SK-N-MC (cell line): ENCODE measurements around the gene NR2F2.
A peak's percentile ranks its signal among the peaks of the same experiment; 100 is the strongest.

Source experiments
- DNase-seq: peaks from one replicate; pipeline ENCODE4 v3.0.0-alpha.2; 2011; ENCODE audit warnings: low read depth, low spot score
- H3K27ac ChIP-seq: fragments of 200-600 bp; sonication (generic); 2 replicates; pipeline ENCODE4 v1.5.1; 2016; ENCODE audit warnings: mixed run types
- H3K36me3 ChIP-seq: fragments of 200-600 bp; sonication (generic); 2 replicates; pipeline ENCODE4 v1.6.1; 2017; ENCODE audit warnings: antibody characterized with exemption, low read length, mixed read lengths; ENCODE audit not compliant: insufficient read depth
- H3K4me3 ChIP-seq: fragments of 200-600 bp; sonication (generic); 2 replicates; pipeline ENCODE4 v1.5.1; 2016
- H3K9ac ChIP-seq: fragments of 200-600 bp; sonication (generic); 2 replicates; pipeline ENCODE4 v1.8.0; 2017; ENCODE audit warnings: mixed run types, mixed read lengths; ENCODE audit not compliant: insufficient read length
- H3K9me3 ChIP-seq: fragments of 200-600 bp; sonication (generic); 2 replicates; pipeline ENCODE4 v1.6.1; 2017; ENCODE audit warnings: low read depth, mild to moderate bottlenecking, antibody characterized with exemption, low read length, moderate library complexity, mixed read lengths
- EZH2 ChIP-seq: fragments of 200-600 bp; sonication (generic); IDR thresholded peaks from one replicate; pipeline ENCODE4 v1.6.1; 2017; ENCODE audit warnings: antibody characterized with exemption
- FOXP2 ChIP-seq: optimal IDR thresholded peaks from 2 replicates; pipeline ENCODE3; 2011; ENCODE audit warnings: mild to moderate bottlenecking, moderate library complexity; ENCODE audit not compliant: insufficient read depth; ENCODE audit errors: extremely low read length, control extremely low read depth
- POLR2AphosphoS5 ChIP-seq: IDR thresholded peaks from 2 replicates; pipeline ENCODE4 v1.6.1; 2012; ENCODE audit warnings: mild to moderate bottlenecking, low read depth, low read length, borderline replicate concordance

NR2F2 gene

DNA sequence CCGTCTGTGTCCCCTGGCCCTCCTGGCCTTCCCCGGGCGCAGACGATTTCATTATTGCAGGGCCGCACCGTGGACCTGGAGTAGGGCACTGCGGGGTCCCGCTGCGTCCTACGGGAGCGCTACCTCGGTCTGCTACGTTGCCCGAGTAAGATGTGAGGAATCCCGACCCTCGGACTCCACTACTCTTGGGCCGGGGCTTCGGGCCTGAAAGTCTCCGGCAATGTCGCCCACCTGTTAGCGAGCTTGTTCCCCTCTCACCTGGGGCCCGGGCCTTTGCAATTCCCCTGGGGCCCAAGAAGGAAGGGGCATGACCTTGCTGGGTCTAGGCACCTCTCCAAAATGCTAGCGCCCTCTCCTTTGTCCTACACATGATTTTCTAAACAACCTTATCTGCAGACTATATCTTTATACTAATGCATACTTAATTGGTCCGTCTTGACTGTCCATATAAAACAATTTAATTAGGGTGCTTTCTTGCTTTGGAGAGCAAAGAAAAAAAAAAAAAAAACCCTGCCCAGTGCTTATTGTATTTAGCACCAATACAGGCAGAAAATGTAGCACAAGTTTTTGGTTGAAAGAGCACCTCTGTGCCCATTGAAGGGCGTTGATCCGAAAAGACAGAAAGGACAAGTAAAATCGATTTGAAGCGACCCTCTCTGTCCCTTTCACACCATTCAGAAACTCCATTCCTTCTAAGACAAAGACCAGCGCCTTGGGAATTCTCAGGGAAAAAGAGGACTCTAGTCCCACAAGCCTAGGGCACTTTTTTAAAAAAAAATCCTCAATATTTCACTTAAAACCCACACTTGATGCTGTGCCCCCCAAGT lies 7.0 kb upstream of the NR2F2 start:
- TF ChIP-seq POLR2AphosphoS5 (no peak), FOXP2 (no peak), EZH2 (no peak)

GRCh38 chr15:96324192-96324895 lies 6.2 kb upstream of the NR2F2 start:
- H3K9ac ChIP-seq, result no peak overlapping the region
- H3K4me3 ChIP-seq, result no peak overlapping the region
- no peak for TF ChIP-seq POLR2AphosphoS5
- no peak for TF ChIP-seq EZH2
- TF ChIP-seq FOXP2, result no peak
- DNase-seq, result no peak
- H3K36me3 ChIP-seq, result no peaks in the 10 kb centered on the region
- no peaks in the 10 kb centered on the region for H3K9me3 ChIP-seq
- no peak overlapping the region for H3K27ac ChIP-seq

More for the DNA sequence above, 7.0 kb upstream of the NR2F2 start:
- no peak for DNase-seq
- H3K9ac ChIP-seq, result no peak overlapping the region
- H3K4me3 ChIP-seq, result no peak overlapping the region
- no peaks in the 10 kb centered on the region for H3K9me3 ChIP-seq
- H3K36me3 ChIP-seq, result no peaks in the 10 kb centered on the region
- no peak overlapping the region for H3K27ac ChIP-seq

- peak overlapping the region; percentile 99 for H3K4me3 ChIP-seq
These were observed 5.5 kb upstream of the NR2F2 start for GRCh38 chr15:96324940-96325540.

DNA sequence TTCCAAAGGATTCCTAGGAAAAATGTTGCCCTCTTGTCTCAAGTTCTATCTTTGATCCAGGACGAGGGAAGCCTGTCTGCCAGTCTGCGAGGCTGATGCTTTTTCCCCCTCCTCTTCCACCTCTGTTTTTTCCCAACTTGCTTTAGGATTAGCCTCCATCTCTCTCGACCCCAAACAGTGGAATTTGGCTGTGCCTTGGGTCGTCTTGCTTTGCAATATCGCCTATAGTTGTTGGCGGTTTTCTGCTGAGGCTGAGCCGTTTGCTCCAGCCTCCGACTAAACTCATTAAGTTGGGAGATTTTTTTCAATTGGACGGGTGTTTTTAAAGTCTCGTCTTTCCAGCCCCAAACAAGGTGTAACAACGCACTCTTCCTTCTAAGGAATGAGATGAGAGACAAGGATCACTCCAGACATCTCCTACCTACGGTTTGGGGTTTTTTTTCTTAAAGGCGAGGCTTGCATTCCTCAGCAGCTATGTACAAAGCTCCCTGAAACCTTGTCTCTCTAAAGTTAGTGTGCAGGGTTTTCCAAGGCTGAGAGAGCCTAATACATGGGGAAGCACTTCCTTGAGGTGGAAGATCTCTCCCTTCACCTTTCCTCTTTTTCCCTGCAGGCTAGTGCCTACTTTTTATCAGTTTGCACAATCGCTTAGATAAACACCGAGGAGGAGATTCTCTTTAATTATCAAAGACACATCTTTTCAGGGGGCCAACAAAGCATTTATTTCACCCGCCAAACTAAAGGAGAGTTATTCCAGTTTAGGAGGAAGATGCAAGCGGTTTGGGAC lies 4.8 kb upstream of the NR2F2 start:
- Histone ChIP-seq H3K36me3 (no peaks in the 10 kb centered on the region), H3K27ac (no peak overlapping the region), H3K9ac (peak overlapping the region; percentile 84), H3K9me3 (no peaks in the 10 kb centered on the region), H3K4me3 (peak overlapping the region; percentile 99)
- DNase-seq, result no peak
- TF ChIP-seq EZH2, result no peak
- no peak for TF ChIP-seq FOXP2
- TF ChIP-seq POLR2AphosphoS5, result no peak

More at GRCh38 chr15:96324940-96325540, 5.5 kb upstream of the NR2F2 start:
- no peaks in the 10 kb centered on the region for H3K36me3 ChIP-seq
- H3K27ac ChIP-seq, result no peak overlapping the region
- no peak overlapping the region for H3K9ac ChIP-seq
- H3K9me3 ChIP-seq, result no peaks in the 10 kb centered on the region
- DNase-seq, result no peak
- TF ChIP-seq POLR2AphosphoS5 (no peak), FOXP2 (no peak), EZH2 (no peak)

- no peaks in the 10 kb centered on the region for H3K9me3 ChIP-seq
- no peak for DNase-seq
- peak overlapping the region; percentile 84 for H3K9ac ChIP-seq
- no peaks in the 10 kb centered on the region for H3K36me3 ChIP-seq
- peak overlapping the region; percentile 42; the same call in 1 of the 2 replicates for H3K27ac ChIP-seq
- peak overlapping the region; percentile 99 for H3K4me3 ChIP-seq
- TF ChIP-seq POLR2AphosphoS5 (no peak), EZH2 (no peak), FOXP2 (no peak)
These were observed 4.0 kb upstream of the NR2F2 start for GRCh38 chr15:96326328-96327154.

GRCh38 chr15:96327155-96327741 lies 3.3 kb upstream of the NR2F2 start:
- peak; percentile 83 for DNase-seq
- Histone ChIP-seq H3K36me3 (no peaks in the 10 kb centered on the region), H3K9ac (peak overlapping the region; percentile 84), H3K4me3 (peak overlapping the region; percentile 99), H3K9me3 (no peaks in the 10 kb centered on the region), H3K27ac (peak overlapping the region; percentile 76)
- TF ChIP-seq POLR2AphosphoS5, result no peak
- TF ChIP-seq FOXP2, result no peak
- no peak for TF ChIP-seq EZH2

- H3K9ac ChIP-seq, result no peak overlapping the region
- H3K36me3 ChIP-seq, result no peaks in the 10 kb centered on the region
- peak overlapping the region; percentile 99; the same call in 1 of the 2 replicates for H3K4me3 ChIP-seq
- no peak overlapping the region for H3K27ac ChIP-seq
- no peaks in the 10 kb centered on the region for H3K9me3 ChIP-seq
- TF ChIP-seq EZH2 (no peak), POLR2AphosphoS5 (no peak), FOXP2 (no peak)
- DNase-seq, result no peak
These were observed 2.2 kb upstream of the NR2F2 start for GRCh38 chr15:96328181-96328876.
